ENCODE measurements around the gene EFNA3. TPM values are rescaled to one million over a fixed set of nuclear protein-coding genes. Genes with fewer than 3 reads are reported as not detected.

Gene EFNA3
- polyA plus RNA-seq, 3 donors: 6.3 to 8.8 (median 8.4) TPM

GRCh38 chr1:155044812-155045657 is 33.6 kb upstream of the EFNA3 start:
- DNase-seq: peak; percentile 36

- no peak for DNase-seq
These were observed 29.9 kb upstream of the EFNA3 start for GRCh38 chr1:155048449-155049334.

GRCh38 chr1:155049651-155050559 is 28.7 kb upstream of the EFNA3 start:
- DNase-seq: no peak

GRCh38 chr1:155050560-155051341 is 27.9 kb upstream of the EFNA3 start, which contains the start of gene ADAM15:
ADAM15 (plus strand) TSS chr1:155051316; CDS start chr1:155051387, 71 bp downstream.
- DNase-seq: peak; percentile 65

GRCh38 chr1:155051342-155051776 is 27.3 kb upstream of the EFNA3 start:
- no peak for DNase-seq

GRCh38 chr1:155051777-155052398 is 26.7 kb upstream of the EFNA3 start:
- DNase-seq: no peak

- no peak for DNase-seq
These were observed 25.9 kb upstream of the EFNA3 start for GRCh38 chr1:155052439-155053395.

GRCh38 chr1:155053531-155054105 is 25.0 kb upstream of the EFNA3 start:
- DNase-seq: no peak

- DNase-seq: no peak
These were observed 21.5 kb upstream of the EFNA3 start for GRCh38 chr1:155057104-155057503.

GRCh38 chr1:155057788-155058211 is 20.8 kb upstream of the EFNA3 start:
- DNase-seq: no peak

GRCh38 chr1:155060736-155061135 is 17.9 kb upstream of the EFNA3 start:
- DNase-seq: no peak

- DNase-seq: no peak
These were observed 17.1 kb upstream of the EFNA3 start for GRCh38 chr1:155061381-155062150.

- DNase-seq: no peak
These were observed 16.4 kb upstream of the EFNA3 start for GRCh38 chr1:155062151-155062686.

GRCh38 chr1:155062702-155063411 is 15.8 kb upstream of the EFNA3 start:
- no peak for DNase-seq

- peak; percentile 93 for DNase-seq
These were observed 15.0 kb upstream of the EFNA3 start, which contains the start of gene EFNA4 for GRCh38 chr1:155063550-155064110. EFNA4 (plus strand) TSS chr1:155063740; CDS start chr1:155063824, 84 bp downstream.

GRCh38 chr1:155064111-155064831 is 14.4 kb upstream of the EFNA3 start:
- DNase-seq: no peak
